Measurements from ENCODE around the gene ORC4.

GRCh38 chr2:148052687-148053086 lies 32.1 kb upstream of the ORC4 start:
- TF ChIP-seq REST (IDR thresholded peaks at IDR 0.05; ENCODE audit: low read depth) (no peak), MAX (IDR thresholded peaks at IDR 0.05) (no peak), TCF12 (IDR thresholded peaks at IDR 0.05; ENCODE audit: low read depth) (no peak), TAF1 (IDR thresholded peaks at IDR 0.05; ENCODE audit: low read depth) (no peak), EP300 (IDR thresholded peaks at IDR 0.05; ENCODE audit: borderline replicate concordance) (no peak), CREB1 (IDR thresholded peaks at IDR 0.05; ENCODE audit: low read depth) (no peak), NFIC (IDR thresholded peaks at IDR 0.05) (no peak), CEBPB (IDR thresholded peaks at IDR 0.05) (no peak), USF1 (IDR thresholded peaks at IDR 0.05) (no peak), RAD21 (IDR thresholded peaks at IDR 0.05; ENCODE audit: low read depth) (no peak)
